Activated T-helper 2 cell treated with anti-CD3 and anti-CD28 coated beads, Interferon-gamma antibody, Interleukin-2, Interleukin-4, amounts not matched to agents 10 μg/mL and 5 μg/mL and 100 μg/mL, durations not matched to agents 14 hours and 24 hours and 36 hours (primary cell): ENCODE measurements around the gene PSEN2. TPM values are rescaled to one million over a fixed set of nuclear protein-coding genes. Genes with fewer than 3 reads are reported as not detected.

Experiments used
- DNase-seq: peaks from one replicate; pipeline ENCODE4 v3.0.0; 2021; ENCODE audit warnings: low spot score
- H3K27ac Mint-ChIP-seq: one replicate; pipeline ENCODE4 v1.8.0; 2021; ENCODE audit warnings: mixed read lengths
- H3K27me3 Mint-ChIP-seq: one replicate; pipeline ENCODE4 v1.8.0; 2021; ENCODE audit warnings: low read depth, mixed read lengths
- H3K36me3 Mint-ChIP-seq: one replicate; pipeline ENCODE4 v1.8.0; 2021; ENCODE audit warnings: low read depth, mixed read lengths
- H3K4me1 Mint-ChIP-seq: one replicate; pipeline ENCODE4 v1.8.0; 2021; ENCODE audit warnings: low read depth, mixed read lengths
- H3K4me3 Mint-ChIP-seq: one replicate; pipeline ENCODE4 v1.8.0; 2021; ENCODE audit warnings: low read depth, mild to moderate bottlenecking, moderate library complexity, mixed read lengths
- H3K9me3 Mint-ChIP-seq: one replicate; pipeline ENCODE4 v1.8.0; 2021; ENCODE audit warnings: mixed read lengths
- intact Hi-C: fragments of 100-400 bp; cut with micrococcal nuclease; formaldehyde crosslinking; loops from one replicate; pipeline ENCODE4 v1.15.1; 2023
- total RNA-seq: library from RNA; stranded (reverse); gene quantifications from 2 replicates; pipeline ENCODE4 v1.2.3, GENCODE V29; 2022

Gene PSEN2
- total RNA-seq, 1 donor from 2014 or later = 17.0 TPM

DNA sequence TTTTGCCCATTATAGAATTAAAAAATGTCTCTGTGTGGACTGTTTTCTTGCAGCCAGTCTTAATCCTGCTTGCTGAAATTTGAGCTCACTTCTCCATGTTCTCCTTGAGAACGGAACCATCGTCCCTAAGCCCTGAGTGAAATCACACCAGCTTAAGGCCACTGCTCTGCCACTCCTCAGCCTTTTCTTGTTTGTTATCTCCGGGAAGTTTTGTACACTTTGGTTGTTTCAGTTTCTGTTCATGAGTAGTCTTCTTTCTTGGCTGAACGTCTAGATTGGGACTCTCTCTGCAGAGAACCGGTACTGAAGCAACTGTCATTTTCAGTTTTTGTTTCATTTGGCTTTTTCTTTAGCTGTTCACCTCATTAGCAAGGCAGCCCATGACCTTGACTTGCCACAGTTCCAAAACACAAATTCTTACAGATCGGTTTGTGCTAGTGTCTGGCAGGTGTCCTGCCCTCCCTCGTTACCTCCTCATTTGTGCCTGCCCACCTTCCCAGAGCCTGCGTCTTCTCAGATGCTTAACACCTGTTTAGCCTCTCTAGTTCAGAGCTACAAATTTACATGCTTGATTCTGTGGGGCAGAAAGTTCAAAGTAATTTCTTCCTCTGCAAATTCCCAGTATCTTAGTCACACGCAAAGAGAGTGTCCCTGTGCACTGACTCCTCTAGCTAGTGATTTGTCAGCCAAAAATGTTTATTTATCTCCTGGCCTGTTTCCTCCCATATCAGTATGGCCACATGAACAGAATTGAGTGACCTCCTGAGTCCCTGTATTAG is 12.4 kb downstream of the PSEN2 start:
- Mint-ChIP-seq H3K4me3 (peak overlapping the region; percentile 74), H3K4me1 (peaks cover 57% of the 10 kb centered on the region), H3K27ac (peak overlapping the region; percentile 96), H3K36me3 (peaks cover 35% of the 10 kb centered on the region), H3K27me3 (no peaks in the 10 kb centered on the region), H3K9me3 (no peaks in the 10 kb centered on the region)
- intact Hi-C loops = loop anchor here (1.0 to 5.0 kb wide), 5 partner anchors 13 to 1584 kb away; partner anchors contain the start of genes ITPKB and PSEN2
- DNase-seq = peak; percentile 39

GRCh38 chr1:226883630-226884029 is 13.2 kb downstream of the PSEN2 start:
- peak overlapping the region; percentile 74 for H3K4me3 Mint-ChIP-seq
- H3K9me3 Mint-ChIP-seq = no peaks in the 10 kb centered on the region
- H3K27ac Mint-ChIP-seq = peak overlapping the region; percentile 96
- intact Hi-C loops = loop anchor here (1.0 to 5.0 kb wide), 4 partner anchors 56 to 1584 kb away; partner anchors contain the start of gene ITPKB
- DNase-seq = no peak
- peaks cover 42% of the 10 kb centered on the region for H3K36me3 Mint-ChIP-seq
- peaks cover 57% of the 10 kb centered on the region for H3K4me1 Mint-ChIP-seq
- no peaks in the 10 kb centered on the region for H3K27me3 Mint-ChIP-seq

- Mint-ChIP-seq H3K27me3 (no peaks in the 10 kb centered on the region), H3K4me3 (no peak overlapping the region), H3K27ac (peak overlapping the region; percentile 59), H3K36me3 (peaks cover 42% of the 10 kb centered on the region), H3K9me3 (no peaks in the 10 kb centered on the region), H3K4me1 (peaks cover 57% of the 10 kb centered on the region)
- no peak for DNase-seq
- intact Hi-C loops = loop anchor here (5.0 kb wide), 3 partner anchors 147 to 1583 kb away; partner anchors contain the start of gene ITPKB
Observed at GRCh38 chr1:226884116-226884625, 13.8 kb downstream of the PSEN2 start.

DNA sequence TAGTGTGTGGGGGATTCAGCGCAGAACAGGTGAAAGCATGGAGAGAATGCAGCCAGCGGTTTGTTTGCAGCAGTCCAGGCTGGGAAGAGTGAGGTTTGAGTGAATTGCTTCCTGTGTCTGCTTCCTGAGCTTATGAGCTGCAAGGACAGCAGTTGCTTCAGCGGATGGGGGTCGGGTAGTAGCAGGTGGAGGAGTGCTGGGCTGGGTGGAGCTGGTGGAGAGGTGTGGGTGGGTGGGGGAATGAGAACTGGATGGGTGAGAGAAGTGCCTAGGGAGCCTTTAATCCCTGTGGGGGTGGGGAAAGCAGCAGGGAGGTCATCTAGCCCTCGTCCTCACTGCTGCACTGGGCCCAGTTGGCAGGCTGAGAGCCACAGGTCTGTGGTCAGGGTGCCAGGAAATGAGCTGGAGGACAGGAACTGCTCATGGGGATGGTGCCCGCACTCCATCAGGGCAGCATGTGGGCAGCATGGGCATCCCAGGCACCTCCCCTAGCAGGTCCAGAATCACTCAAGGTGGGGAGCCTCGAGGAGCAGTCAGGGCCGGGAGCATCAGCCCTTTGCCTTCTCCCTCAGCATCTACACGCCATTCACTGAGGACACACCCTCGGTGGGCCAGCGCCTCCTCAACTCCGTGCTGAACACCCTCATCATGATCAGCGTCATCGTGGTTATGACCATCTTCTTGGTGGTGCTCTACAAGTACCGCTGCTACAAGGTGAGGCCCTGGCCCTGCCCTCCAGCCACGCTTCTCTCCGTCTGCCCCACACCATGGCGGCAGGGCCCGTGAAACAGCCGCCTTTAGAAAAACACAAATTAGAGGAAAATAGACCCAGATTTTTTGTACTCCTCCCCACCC is 14.8 kb downstream of the PSEN2 start:
- Mint-ChIP-seq H3K27ac (peak overlapping the region; percentile 65), H3K9me3 (no peaks in the 10 kb centered on the region), H3K4me3 (no peak overlapping the region), H3K36me3 (peaks cover 35% of the 10 kb centered on the region), H3K4me1 (peaks cover 57% of the 10 kb centered on the region), H3K27me3 (no peaks in the 10 kb centered on the region)
- intact Hi-C loops = loop anchor here (5.0 kb wide), 3 partner anchors 148 to 1582 kb away; partner anchors contain the start of gene ITPKB
- DNase-seq = no peak

DNA sequence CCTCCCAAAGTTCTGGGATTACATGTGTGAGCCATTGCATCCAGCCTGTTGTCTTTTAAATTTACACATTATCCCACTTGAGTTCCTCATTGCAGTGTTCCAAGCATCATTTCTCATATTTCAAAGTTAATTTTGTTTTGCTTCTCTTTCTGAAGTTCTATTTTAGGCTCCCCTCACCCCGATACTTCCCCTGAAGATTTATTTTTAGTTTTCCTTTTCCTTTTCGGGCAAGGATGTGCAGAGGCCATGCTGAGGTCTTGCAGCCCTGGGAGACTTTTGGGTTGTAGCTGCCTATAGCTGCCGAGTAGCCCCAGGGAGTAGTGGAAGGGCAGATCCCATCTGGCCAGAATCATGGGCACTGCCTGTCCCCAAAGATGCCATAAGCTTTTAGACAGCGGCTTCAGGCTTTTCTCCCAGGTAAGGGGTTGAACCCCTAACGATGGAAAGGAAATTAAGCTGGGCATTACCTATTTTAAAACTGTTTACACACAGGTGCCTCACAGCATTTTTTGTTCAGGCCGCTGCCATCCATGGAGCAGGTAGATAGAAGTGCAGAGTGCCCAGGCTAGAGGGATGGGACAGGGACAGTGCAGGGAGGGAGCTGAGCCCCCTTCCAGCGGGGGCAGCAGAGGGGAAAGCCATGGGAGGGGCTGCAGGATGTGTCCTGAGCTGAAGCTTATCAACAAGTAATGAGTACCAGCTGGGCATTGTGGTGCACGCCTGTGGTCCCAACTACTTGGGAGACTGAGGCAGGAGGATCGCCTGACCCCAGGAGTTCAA is 15.9 kb downstream of the PSEN2 start:
- Mint-ChIP-seq H3K4me1 (peaks cover 51% of the 10 kb centered on the region), H3K27me3 (no peaks in the 10 kb centered on the region), H3K36me3 (peaks cover 34% of the 10 kb centered on the region), H3K4me3 (no peak overlapping the region), H3K27ac (peak overlapping the region; percentile 42), H3K9me3 (no peaks in the 10 kb centered on the region)
- intact Hi-C loops = no loop called here
- DNase-seq = no peak

DNA sequence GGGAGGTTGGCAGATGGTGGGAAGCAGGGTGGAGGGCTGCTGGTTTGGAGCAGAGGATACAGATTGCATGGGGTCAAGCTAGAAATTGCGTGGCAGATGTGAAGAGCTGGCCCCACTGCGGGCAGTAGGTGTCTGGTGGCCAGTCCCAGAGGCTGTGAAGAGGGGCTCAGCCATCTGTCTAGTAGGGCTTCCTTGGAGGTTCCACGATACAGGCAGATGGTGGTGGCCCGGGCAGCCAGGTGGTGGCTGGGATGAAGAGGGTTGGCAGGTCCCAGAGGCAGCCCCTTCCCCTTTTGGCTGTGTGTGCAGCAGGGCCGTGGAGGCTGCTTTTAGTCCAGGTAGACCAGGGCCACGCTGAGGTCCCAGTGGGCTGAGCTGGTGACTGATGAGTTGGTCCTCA is 16.6 kb downstream of the PSEN2 start:
- Mint-ChIP-seq H3K9me3 (no peaks in the 10 kb centered on the region), H3K4me1 (peaks cover 44% of the 10 kb centered on the region), H3K4me3 (no peak overlapping the region), H3K27me3 (no peaks in the 10 kb centered on the region), H3K27ac (no peak overlapping the region), H3K36me3 (peaks cover 32% of the 10 kb centered on the region)
- no peak for DNase-seq
- intact Hi-C loops = no loop called here

- Mint-ChIP-seq H3K36me3 (peaks cover 31% of the 10 kb centered on the region), H3K4me1 (peaks cover 34% of the 10 kb centered on the region), H3K27ac (no peak overlapping the region), H3K27me3 (no peaks in the 10 kb centered on the region), H3K9me3 (no peaks in the 10 kb centered on the region), H3K4me3 (no peak overlapping the region)
- intact Hi-C loops = no loop called here
- no peak for DNase-seq
Observed at GRCh38 chr1:226888021-226888420, 17.6 kb downstream of the PSEN2 start.

DNA sequence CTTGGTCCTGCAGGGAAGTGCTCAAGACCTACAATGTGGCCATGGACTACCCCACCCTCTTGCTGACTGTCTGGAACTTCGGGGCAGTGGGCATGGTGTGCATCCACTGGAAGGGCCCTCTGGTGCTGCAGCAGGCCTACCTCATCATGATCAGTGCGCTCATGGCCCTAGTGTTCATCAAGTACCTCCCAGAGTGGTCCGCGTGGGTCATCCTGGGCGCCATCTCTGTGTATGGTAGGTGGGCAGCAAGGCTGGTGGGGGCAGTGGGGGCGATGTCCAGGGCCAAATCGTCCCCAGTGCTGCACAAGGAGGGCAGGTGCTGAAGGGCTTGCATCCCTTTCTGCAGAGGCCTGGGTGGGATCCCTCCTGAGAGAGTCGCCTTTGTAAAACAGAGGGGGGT is 18.4 kb downstream of the PSEN2 start:
- Mint-ChIP-seq H3K27me3 (no peaks in the 10 kb centered on the region), H3K36me3 (peaks cover 29% of the 10 kb centered on the region), H3K4me1 (peaks cover 27% of the 10 kb centered on the region), H3K9me3 (no peaks in the 10 kb centered on the region), H3K4me3 (no peak overlapping the region), H3K27ac (no peak overlapping the region)
- no peak for DNase-seq
- intact Hi-C loops = no loop called here

GRCh38 chr1:226889616-226890330 is 19.4 kb downstream of the PSEN2 start:
- Mint-ChIP-seq H3K36me3 (peaks cover 28% of the 10 kb centered on the region), H3K27me3 (no peaks in the 10 kb centered on the region), H3K4me3 (no peak overlapping the region), H3K27ac (no peak overlapping the region), H3K9me3 (no peaks in the 10 kb centered on the region), H3K4me1 (peaks cover 17% of the 10 kb centered on the region)
- no peak for DNase-seq
- intact Hi-C loops = no loop called here

GRCh38 chr1:226890331-226891108 is 20.1 kb downstream of the PSEN2 start:
- Mint-ChIP-seq H3K9me3 (no peaks in the 10 kb centered on the region), H3K27ac (no peak overlapping the region), H3K36me3 (peaks cover 23% of the 10 kb centered on the region), H3K4me1 (peaks cover 10% of the 10 kb centered on the region), H3K27me3 (no peaks in the 10 kb centered on the region), H3K4me3 (no peak overlapping the region)
- no peak for DNase-seq
- intact Hi-C loops = no loop called here

GRCh38 chr1:226891346-226891745 is 20.9 kb downstream of the PSEN2 start:
- H3K9me3 Mint-ChIP-seq = no peaks in the 10 kb centered on the region
- peaks cover 16% of the 10 kb centered on the region for H3K36me3 Mint-ChIP-seq
- H3K4me1 Mint-ChIP-seq = peaks cover 2% of the 10 kb centered on the region
- no peak overlapping the region for H3K27ac Mint-ChIP-seq
- DNase-seq = no peak
- H3K4me3 Mint-ChIP-seq = no peak overlapping the region
- intact Hi-C loops = no loop called here
- no peaks in the 10 kb centered on the region for H3K27me3 Mint-ChIP-seq
